T-helper 22 cell (primary cell): ENCODE measurements around the gene BICRA.
"Not testable (repeated sequence)": the region's sequence is repeated elsewhere in the genome, so short reads cannot be mapped to it uniquely, and the experiment has no call there.

Experiments used
- DNase-seq: peaks from one replicate; pipeline ENCODE4 v3.0.0-alpha.2; 2020; ENCODE audit warnings: low read depth

BICRA gene

GRCh38 chr19:47631681-47632446 lies 22.9 kb downstream of the BICRA start:
- no peak for DNase-seq

DNA sequence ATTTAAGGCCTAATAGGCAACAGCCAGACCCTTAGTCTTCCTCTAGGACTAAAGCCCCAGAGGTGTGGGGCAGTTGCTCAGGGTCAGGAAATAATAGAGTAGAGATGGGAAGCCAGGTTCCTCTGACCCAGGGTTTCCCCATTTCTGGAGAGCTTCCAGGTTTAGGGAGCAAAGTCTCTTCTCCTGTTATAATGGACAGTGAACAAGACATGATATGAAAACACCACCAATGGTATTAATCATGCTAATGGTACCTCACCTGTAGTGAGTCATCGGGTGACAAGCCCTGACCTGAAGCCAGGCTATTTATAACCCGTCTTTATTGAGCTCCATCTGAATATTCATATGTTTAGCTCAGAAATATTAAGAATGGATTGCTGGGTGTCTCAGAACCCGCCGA lies 24.6 kb downstream of the BICRA start:
- DNase-seq, result no peak

DNA sequence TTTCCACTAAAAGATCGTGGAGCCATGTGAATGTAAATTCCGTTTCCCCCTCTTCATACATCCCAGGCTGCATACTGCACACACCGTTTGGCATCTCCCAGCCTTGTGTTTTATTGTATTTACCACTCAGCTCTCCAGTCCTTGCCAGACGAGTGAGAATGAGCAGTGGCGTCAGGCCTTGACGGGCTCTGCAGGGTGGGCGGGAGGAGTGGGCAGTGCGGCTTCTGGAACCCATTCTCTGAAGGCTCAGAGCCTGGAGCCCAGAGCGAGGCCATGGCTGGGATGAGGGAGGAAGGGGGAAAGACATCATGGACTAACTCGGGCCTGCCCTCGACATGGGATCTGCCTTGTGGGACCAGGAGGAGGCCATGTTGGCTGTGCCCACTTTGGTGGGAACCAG lies 25.1 kb downstream of the BICRA start:
- no peak for DNase-seq

- not testable (repeated sequence) for DNase-seq
Observed at GRCh38 chr19:47635152-47635754, 26.3 kb downstream of the BICRA start.

DNA sequence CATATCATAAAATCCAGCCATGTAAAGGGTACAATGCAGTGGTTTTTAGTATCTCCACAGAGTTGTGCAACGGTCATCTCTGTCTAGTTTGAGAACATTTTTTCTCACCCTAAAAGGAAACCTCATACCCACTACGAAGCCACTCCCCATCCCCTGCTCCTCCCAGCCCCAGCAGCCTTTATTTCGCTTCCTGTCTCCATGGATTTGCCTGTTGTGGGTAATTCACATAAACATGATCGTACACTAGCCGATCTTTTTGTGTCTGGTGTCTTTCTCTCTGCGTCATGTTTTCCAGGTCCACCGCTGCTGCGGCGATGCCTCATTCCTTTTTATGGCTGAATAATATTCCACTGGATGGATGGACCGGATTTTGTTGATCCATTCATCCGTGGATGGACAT lies 28.6 kb downstream of the BICRA start:
- no peak for DNase-seq

GRCh38 chr19:47641891-47642485 lies 33.1 kb downstream of the BICRA start:
- DNase-seq, result no peak

GRCh38 chr19:47643281-47643680 lies 34.3 kb downstream of the BICRA start:
- no peak for DNase-seq

DNA sequence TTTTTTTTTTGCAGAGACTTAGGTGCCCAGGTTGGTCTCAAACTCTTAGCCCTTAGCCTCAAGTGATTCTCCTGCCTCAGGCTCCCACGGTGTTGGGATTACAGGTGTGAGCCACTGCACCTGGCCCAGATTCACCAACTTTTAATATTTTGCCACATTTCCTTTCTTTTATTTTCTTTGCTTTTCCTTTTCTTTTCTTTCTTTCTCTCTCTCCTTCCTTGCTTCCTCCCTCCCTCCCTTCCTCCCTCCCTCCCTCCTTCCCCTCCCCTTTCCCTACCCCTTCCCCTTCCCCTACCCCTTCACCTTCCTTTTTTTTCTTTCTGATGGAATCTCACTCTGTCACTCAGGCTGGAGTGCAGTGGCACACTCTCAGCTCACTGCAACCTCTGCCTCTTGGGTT lies 35.3 kb downstream of the BICRA start:
- DNase-seq, result no peak

DNA sequence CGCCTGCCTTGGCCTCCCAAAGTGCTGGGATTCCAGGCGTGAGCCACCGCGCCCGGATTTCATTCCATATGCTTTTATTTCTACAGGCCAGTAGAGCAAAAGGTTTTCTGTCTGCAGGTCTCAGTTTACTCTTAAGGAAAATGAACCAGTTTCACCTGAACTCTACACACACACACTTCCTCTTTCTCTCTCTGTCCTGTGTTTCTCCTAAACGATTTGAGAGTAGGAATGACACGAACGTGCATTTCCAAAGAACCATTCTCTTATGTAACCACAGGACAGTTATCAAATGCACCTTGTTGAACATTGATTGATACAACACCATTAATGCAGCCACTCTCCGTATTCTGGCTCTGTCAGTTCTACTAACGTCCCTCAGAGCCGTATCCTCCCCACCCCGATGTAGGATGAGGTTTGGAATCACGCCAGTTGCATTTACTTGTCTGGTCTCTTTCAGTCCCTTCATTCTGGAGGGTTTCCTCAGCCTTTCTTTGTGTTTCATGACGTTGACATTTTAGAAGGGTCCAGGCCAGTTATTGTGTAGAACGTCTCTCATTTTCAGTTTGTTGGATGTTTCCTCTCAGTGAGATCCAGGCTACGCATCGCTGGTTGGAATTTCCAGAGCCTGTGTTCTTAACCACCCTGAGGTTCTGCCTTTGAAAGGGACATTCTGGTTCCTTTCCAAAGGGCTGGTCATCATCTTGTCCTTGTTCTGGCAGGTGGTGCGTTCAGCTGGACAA lies 36.0 kb downstream of the BICRA start:
- no peak for DNase-seq

GRCh38 chr19:47646924-47647323 lies 38.0 kb downstream of the BICRA start:
- DNase-seq, result no peak

GRCh38 chr19:47649588-47649987 lies 40.7 kb downstream of the BICRA start:
- no peak for DNase-seq

- DNase-seq, result no peak
Observed at GRCh38 chr19:47650700-47651099, 41.8 kb downstream of the BICRA start.

GRCh38 chr19:47651132-47651531 lies 42.2 kb downstream of the BICRA start:
- no peak for DNase-seq

DNA sequence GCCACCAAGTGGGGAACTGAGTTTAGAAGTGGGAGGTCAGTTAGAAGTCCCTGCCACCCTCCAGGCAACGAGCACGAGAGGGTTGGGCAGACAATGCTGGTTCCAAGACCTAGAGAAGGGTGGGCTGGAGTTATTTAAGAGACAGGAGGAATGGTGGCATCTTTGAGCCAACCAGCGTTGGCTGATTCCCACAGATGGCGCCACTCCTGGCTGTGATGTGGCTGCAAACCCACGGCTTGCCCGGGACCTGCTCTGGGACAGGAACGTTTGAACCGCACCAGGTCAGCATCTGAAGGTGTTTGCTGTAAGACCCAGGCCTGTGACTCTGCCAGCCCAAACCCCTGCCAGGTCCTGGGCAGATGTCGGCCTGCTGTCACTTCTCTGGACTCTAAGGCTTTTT lies 42.8 kb downstream of the BICRA start:
- no peak for DNase-seq

DNA sequence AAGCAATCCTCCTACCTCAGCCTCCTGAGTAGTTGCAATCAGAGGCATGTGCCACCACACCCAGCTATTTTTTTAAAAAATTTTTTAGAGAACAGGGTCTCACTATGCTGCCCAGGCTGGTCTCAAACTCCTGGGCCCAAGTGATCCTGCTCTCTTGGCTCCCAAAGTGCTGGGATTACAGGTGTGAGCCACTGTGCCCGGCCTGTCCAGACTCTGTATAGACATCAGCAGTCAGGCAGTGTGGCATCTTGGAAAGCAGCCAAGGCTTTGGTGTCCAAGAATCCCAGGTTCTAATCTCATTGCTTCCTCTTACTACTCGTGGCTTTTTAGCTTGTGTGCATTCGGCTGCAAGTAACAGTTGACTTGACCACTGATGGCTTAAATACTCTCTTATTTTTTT lies 43.4 kb downstream of the BICRA start:
- no peak for DNase-seq

GRCh38 chr19:47653856-47654255 lies 44.9 kb downstream of the BICRA start:
- no peak for DNase-seq

- DNase-seq, result no peak
Observed at GRCh38 chr19:47657719-47658118, 48.8 kb downstream of the BICRA start.

- DNase-seq, result no peak
Observed at GRCh38 chr19:47658431-47659348, 49.8 kb downstream of the BICRA start.

DNA sequence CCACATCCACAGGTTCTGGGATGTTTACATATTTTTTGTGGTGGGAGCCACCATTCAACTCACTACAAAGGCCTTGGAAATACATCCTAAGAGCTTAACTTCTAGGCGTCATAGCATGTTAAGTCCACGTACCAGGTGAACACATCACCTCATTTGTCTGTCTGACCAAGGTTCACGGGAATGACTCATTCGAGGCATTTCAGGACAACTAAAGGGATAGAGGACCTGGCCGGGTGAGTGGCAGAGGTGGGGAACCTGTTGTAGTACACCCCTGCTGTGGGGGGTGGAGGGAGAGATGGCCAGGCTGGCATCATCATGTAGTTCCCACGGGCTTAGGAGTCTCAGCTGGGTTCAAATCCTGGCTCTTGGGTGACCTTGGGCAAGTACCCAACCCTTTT lies 51.5 kb downstream of the BICRA start:
- no peak for DNase-seq

- no peak for DNase-seq
Observed at GRCh38 chr19:47661161-47661560, 52.2 kb downstream of the BICRA start.

GRCh38 chr19:47661611-47662010 lies 52.7 kb downstream of the BICRA start:
- no peak for DNase-seq

DNA sequence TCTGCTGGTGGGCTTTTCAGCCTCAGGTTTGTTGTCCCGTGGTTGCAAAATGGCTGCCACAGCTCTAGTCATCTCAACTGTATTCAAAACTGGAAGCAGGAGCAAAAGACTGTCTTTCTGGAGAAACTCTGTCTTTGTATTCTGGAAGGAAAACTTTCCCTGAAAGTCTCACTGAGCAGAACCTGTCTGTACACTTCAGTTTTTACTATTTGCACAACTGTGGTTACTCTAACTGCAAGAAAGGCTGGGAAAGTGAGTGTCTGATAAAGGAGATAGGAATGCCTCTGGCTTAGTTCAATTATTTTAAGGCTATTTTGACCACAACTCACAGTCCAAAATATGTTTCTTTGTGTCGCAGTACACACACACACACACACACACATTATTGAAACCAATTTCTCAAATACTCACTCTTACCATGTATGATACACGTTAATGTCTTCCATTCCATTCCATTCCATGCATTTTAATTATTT lies 54.5 kb downstream of the BICRA start:
- DNase-seq, result no peak
